ENCODE data around the gene CAMK1D. TPM values are rescaled to one million over a fixed set of nuclear protein-coding genes. Genes with fewer than 3 reads are reported as not detected.
"Not testable (repeated sequence)": the region's sequence is repeated elsewhere in the genome, so short reads cannot be mapped to it uniquely, and the experiment has no call there.

The CAMK1D gene
- total and polyA plus RNA-seq, 9 donors = 1.9 to 7.4 (median 3.9) TPM

GRCh38 chr10:12709000-12709401 lies 359.7 kb downstream of the CAMK1D start:
- H3K4me3 ChIP-seq (ENCODE audit: low read length) = no peak overlapping the region
- no peaks in the 10 kb centered on the region for H3K36me3 ChIP-seq (ENCODE audit: control insufficient read depth, insufficient read depth, low read length)
- DNase-seq = peak; percentile 77
- H3K9me3 ChIP-seq (replicated peaks; ENCODE audit: control insufficient read depth, low read depth, low read length) = no peaks in the 10 kb centered on the region
- peaks cover 20% of the 10 kb centered on the region for H3K4me1 ChIP-seq (ENCODE audit: control insufficient read depth, insufficient read depth, low read length)
- no peak overlapping the region for H3K27ac ChIP-seq (ENCODE audit: low read length)
- H3K27me3 ChIP-seq (ENCODE audit: control insufficient read depth, insufficient read depth, low read length) = no peaks in the 10 kb centered on the region
- 13% methylated on average over 2 of the region's 3 CpGs for WGBS (ENCODE audit: insufficient coverage)

GRCh38 chr10:12709521-12709963 lies 360.2 kb downstream of the CAMK1D start:
- 50% methylated on average over 2 of the region's 4 CpGs for WGBS (ENCODE audit: insufficient coverage)
- H3K9me3 ChIP-seq (replicated peaks; ENCODE audit: control insufficient read depth, low read depth, low read length) = no peaks in the 10 kb centered on the region
- H3K4me1 ChIP-seq (ENCODE audit: control insufficient read depth, insufficient read depth, low read length) = peaks cover 20% of the 10 kb centered on the region
- no peaks in the 10 kb centered on the region for H3K36me3 ChIP-seq (ENCODE audit: control insufficient read depth, insufficient read depth, low read length)
- H3K4me3 ChIP-seq (ENCODE audit: low read length) = no peak overlapping the region
- no peaks in the 10 kb centered on the region for H3K27me3 ChIP-seq (ENCODE audit: control insufficient read depth, insufficient read depth, low read length)
- H3K27ac ChIP-seq (ENCODE audit: low read length) = no peak overlapping the region
- no peak for DNase-seq

DNA sequence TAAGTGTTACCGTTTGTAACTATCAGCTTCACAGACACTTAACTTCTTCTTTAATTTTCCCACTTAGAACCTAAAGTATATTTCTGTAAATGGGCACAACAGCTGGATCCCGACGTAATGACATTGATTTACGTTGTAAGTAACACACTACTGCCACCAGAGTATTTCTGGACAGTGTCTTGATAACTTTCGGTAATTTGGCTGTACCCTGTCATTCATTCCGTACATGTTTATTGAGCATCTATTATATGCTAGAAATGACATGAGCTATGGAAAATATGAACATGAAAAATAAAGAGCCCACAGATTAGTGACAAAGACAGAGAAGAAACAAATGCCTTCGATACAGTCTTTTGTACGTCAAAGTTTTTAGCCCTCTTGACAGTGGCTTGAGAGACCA lies 360.8 kb downstream of the CAMK1D start:
- Histone ChIP-seq H3K9me3 (replicated peaks; ENCODE audit: control insufficient read depth, low read depth, low read length) (no peaks in the 10 kb centered on the region), H3K4me1 (ENCODE audit: control insufficient read depth, insufficient read depth, low read length) (peaks cover 20% of the 10 kb centered on the region), H3K4me3 (ENCODE audit: low read length) (no peak overlapping the region), H3K36me3 (ENCODE audit: control insufficient read depth, insufficient read depth, low read length) (no peaks in the 10 kb centered on the region), H3K27me3 (ENCODE audit: control insufficient read depth, insufficient read depth, low read length) (no peaks in the 10 kb centered on the region), H3K27ac (ENCODE audit: low read length) (no peak overlapping the region)
- DNase-seq = no peak
- WGBS (ENCODE audit: insufficient coverage) = 100% methylated on average over 2 of the region's 8 CpGs

- no peak overlapping the region for H3K4me3 ChIP-seq (ENCODE audit: low read length)
- no peaks in the 10 kb centered on the region for H3K36me3 ChIP-seq (ENCODE audit: control insufficient read depth, insufficient read depth, low read length)
- H3K27me3 ChIP-seq (ENCODE audit: control insufficient read depth, insufficient read depth, low read length) = no peaks in the 10 kb centered on the region
- no peak overlapping the region for H3K27ac ChIP-seq (ENCODE audit: low read length)
- peak; percentile 83 for DNase-seq
- WGBS (ENCODE audit: insufficient coverage) = 7% methylated on average over 5 of the region's 9 CpGs
- H3K9me3 ChIP-seq (replicated peaks; ENCODE audit: control insufficient read depth, low read depth, low read length) = no peaks in the 10 kb centered on the region
- H3K4me1 ChIP-seq (ENCODE audit: control insufficient read depth, insufficient read depth, low read length) = peaks cover 20% of the 10 kb centered on the region
These were observed 361.4 kb downstream of the CAMK1D start for GRCh38 chr10:12710594-12711349.

DNA sequence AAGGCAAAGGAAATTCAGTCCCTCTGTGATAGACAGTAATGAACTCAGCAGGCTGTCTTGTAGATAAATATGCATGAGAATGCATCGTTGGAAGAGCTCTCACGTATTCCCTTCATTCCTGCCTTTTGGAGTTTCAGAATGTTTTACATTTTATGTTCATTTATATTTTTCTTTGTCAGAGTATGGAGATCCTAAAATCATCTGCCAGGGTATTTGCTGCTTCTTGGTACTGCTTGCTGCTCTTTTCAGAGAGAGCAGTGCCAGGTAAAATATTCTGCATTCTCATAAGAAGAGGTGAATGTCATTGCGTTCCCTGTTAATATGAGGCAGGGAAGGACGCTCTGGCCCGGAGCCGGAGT lies 362.0 kb downstream of the CAMK1D start:
- no CpG with 5 or more reads among the region's 6 CpGs for WGBS (ENCODE audit: insufficient coverage)
- Histone ChIP-seq H3K27ac (ENCODE audit: low read length) (no peak overlapping the region), H3K27me3 (ENCODE audit: control insufficient read depth, insufficient read depth, low read length) (no peaks in the 10 kb centered on the region), H3K4me3 (ENCODE audit: low read length) (no peak overlapping the region), H3K4me1 (ENCODE audit: control insufficient read depth, insufficient read depth, low read length) (peaks cover 20% of the 10 kb centered on the region), H3K36me3 (ENCODE audit: control insufficient read depth, insufficient read depth, low read length) (no peaks in the 10 kb centered on the region), H3K9me3 (replicated peaks; ENCODE audit: control insufficient read depth, low read depth, low read length) (no peaks in the 10 kb centered on the region)
- DNase-seq = no peak

DNA sequence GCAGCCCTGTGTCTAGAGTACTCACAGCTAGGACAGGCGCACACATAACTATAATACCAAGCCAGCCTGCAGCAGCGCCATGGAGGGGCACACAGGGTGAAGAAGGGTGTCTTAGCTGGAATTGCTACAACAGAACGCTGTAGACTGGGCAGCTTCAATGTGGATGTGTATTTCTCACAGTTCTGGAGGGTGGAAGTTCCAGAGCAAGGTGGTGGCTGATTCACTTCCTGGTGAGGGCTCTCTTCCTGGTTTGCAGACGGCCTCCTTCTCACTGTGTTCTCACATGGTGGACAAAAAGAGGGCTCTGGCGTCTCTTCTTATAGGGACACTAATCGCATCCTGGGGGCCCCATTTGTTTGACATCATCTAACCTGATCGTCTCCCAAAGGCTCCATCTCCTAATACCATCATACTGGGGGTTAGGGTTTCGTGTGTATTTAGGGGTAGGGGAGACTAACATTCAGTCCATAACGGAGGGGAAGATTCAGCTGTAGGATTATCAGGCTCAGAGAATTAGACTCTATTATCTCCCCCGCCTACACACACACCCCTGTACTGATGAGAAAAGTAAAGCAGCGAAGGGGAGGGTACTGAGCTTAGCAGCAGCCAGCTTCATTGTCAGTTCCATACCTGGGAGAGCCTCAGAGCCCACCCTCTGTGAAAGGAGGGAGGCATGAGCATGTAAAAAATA lies 363.1 kb downstream of the CAMK1D start:
- no peaks in the 10 kb centered on the region for H3K27me3 ChIP-seq (ENCODE audit: control insufficient read depth, insufficient read depth, low read length)
- H3K27ac ChIP-seq (ENCODE audit: low read length) = no peak overlapping the region
- WGBS (ENCODE audit: insufficient coverage) = 83% methylated on average over 2 of the region's 11 CpGs
- DNase-seq = no peak
- no peak overlapping the region for H3K4me3 ChIP-seq (ENCODE audit: low read length)
- peaks cover 18% of the 10 kb centered on the region for H3K4me1 ChIP-seq (ENCODE audit: control insufficient read depth, insufficient read depth, low read length)
- H3K36me3 ChIP-seq (ENCODE audit: control insufficient read depth, insufficient read depth, low read length) = no peaks in the 10 kb centered on the region
- no peaks in the 10 kb centered on the region for H3K9me3 ChIP-seq (replicated peaks; ENCODE audit: control insufficient read depth, low read depth, low read length)

DNA sequence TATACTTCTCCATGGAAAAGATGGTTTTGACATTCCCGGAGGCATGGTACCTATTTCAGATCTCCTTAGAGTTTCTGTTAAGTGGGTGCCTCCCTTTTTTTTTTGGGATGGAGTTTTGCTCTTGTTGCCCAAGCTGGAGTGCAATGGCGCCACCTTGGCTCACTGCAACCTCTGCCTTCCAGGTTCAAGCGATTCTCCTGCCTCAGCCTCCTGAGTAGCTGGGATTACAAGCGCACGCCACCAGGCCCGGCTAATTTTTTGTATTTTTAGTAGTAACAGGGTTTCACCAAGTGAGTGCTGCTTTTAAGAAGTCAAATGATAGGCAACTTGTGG lies 363.6 kb downstream of the CAMK1D start:
- peaks cover 12% of the 10 kb centered on the region for H3K4me1 ChIP-seq (ENCODE audit: control insufficient read depth, insufficient read depth, low read length)
- H3K27ac ChIP-seq (ENCODE audit: low read length); H3K27me3 ChIP-seq (ENCODE audit: control insufficient read depth, insufficient read depth, low read length); H3K9me3 ChIP-seq (replicated peaks; ENCODE audit: control insufficient read depth, low read depth, low read length); DNase-seq; H3K36me3 ChIP-seq (ENCODE audit: control insufficient read depth, insufficient read depth, low read length); H3K4me3 ChIP-seq (ENCODE audit: low read length): not testable (repeated sequence)
- 96% methylated on average over 4 of the region's 6 CpGs for WGBS (ENCODE audit: insufficient coverage)

GRCh38 chr10:12716042-12716441 lies 366.7 kb downstream of the CAMK1D start:
- 93% methylated on average over 8 of the region's 9 CpGs for WGBS (ENCODE audit: insufficient coverage)
- no peaks in the 10 kb centered on the region for H3K36me3 ChIP-seq (ENCODE audit: control insufficient read depth, insufficient read depth, low read length)
- H3K4me1 ChIP-seq (ENCODE audit: control insufficient read depth, insufficient read depth, low read length) = peaks cover 5% of the 10 kb centered on the region
- H3K9me3 ChIP-seq (replicated peaks; ENCODE audit: control insufficient read depth, low read depth, low read length) = no peaks in the 10 kb centered on the region
- no peak overlapping the region for H3K27ac ChIP-seq (ENCODE audit: low read length)
- DNase-seq = no peak
- H3K4me3 ChIP-seq (ENCODE audit: low read length) = no peak overlapping the region
- no peaks in the 10 kb centered on the region for H3K27me3 ChIP-seq (ENCODE audit: control insufficient read depth, insufficient read depth, low read length)

DNA sequence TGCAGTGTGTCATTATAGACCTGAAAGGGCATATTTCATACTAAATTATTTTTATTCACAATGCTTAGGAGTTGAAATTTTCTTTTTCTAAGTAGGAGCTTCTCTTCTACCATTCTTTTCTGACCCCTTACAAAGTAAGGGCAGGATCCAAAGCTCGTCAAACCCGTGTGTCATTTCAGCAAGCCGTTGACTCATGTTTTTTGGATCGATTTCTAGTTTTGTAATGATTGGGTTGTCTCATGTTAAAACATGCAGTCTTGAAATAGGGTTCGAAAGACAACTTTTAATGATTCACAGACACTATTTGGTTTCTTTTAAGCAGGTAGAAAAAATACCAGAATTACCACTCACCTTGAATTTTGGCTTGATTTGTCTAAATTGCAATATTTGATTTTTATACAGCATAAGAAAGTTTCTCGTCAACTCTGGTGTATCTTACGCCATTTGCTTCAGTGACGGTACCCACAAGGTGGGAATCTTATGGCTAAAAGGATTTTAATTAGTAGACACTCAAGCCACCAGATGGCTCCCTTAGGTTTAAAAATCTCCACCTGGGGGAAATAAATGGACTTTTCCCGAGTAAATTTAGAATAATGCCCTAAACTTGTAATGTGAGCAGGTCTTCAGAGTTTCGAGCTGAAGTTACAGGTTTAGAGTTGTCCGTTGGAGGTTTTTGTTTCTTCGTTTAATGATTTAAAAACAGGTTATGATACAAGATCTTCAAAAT lies 368.8 kb downstream of the CAMK1D start:
- Histone ChIP-seq H3K4me1 (ENCODE audit: control insufficient read depth, insufficient read depth, low read length) (peaks cover 5% of the 10 kb centered on the region), H3K36me3 (ENCODE audit: control insufficient read depth, insufficient read depth, low read length) (no peaks in the 10 kb centered on the region), H3K27ac (ENCODE audit: low read length) (no peak overlapping the region), H3K27me3 (ENCODE audit: control insufficient read depth, insufficient read depth, low read length) (no peaks in the 10 kb centered on the region), H3K4me3 (ENCODE audit: low read length) (no peak overlapping the region), H3K9me3 (replicated peaks; ENCODE audit: control insufficient read depth, low read depth, low read length) (no peaks in the 10 kb centered on the region)
- DNase-seq = no peak
- no CpG with 5 or more reads among the region's 12 CpGs for WGBS (ENCODE audit: insufficient coverage)

- Histone ChIP-seq H3K36me3 (ENCODE audit: control insufficient read depth, insufficient read depth, low read length) (no peaks in the 10 kb centered on the region), H3K4me1 (ENCODE audit: control insufficient read depth, insufficient read depth, low read length) (peaks cover 5% of the 10 kb centered on the region), H3K27me3 (ENCODE audit: control insufficient read depth, insufficient read depth, low read length) (no peaks in the 10 kb centered on the region), H3K27ac (ENCODE audit: low read length) (no peak overlapping the region), H3K9me3 (replicated peaks; ENCODE audit: control insufficient read depth, low read depth, low read length) (no peaks in the 10 kb centered on the region), H3K4me3 (ENCODE audit: low read length) (no peak overlapping the region)
- no peak for DNase-seq
- WGBS (ENCODE audit: insufficient coverage) = 100% methylated on average over 1 of the region's 2 CpGs
These were observed 370.0 kb downstream of the CAMK1D start for GRCh38 chr10:12719365-12719764.
